Fibroblast of lung (primary cell): ENCODE measurements around the gene HVCN1. TPM values are rescaled to one million over a fixed set of nuclear protein-coding genes. Genes with fewer than 3 reads are reported as not detected.

ENCODE experiments used
- DNase-seq, 2 donors: peaks; one replicate each; pipeline versions ENCODE4 v3.0.0 to v3.0.0-alpha.2; 2010; ENCODE audit warnings: low read depth in 2 of 2
- H2AFZ ChIP-seq: 2 replicates; pipeline ENCODE4 v1.5.1; 2012; ENCODE audit warnings: low read length, control low read depth, inconsistent platforms
- H3K27ac ChIP-seq: 2 replicates; pipeline ENCODE4 v1.5.1; 2011; ENCODE audit warnings: low read length, control low read depth; ENCODE audit not compliant: insufficient read depth
- H3K27me3 ChIP-seq: 2 replicates; pipeline ENCODE4 v1.5.1; 2011; ENCODE audit warnings: mild to moderate bottlenecking, low read length; ENCODE audit not compliant: control insufficient read depth, insufficient read depth
- H3K36me3 ChIP-seq: 2 replicates; pipeline ENCODE4 v1.5.1; 2011; ENCODE audit warnings: low read length; ENCODE audit not compliant: control insufficient read depth, insufficient read depth
- H3K4me1 ChIP-seq: 2 replicates; pipeline ENCODE4 v1.5.1; 2011; ENCODE audit warnings: low read length; ENCODE audit not compliant: control insufficient read depth, insufficient read depth; ENCODE audit errors: extremely low read depth
- H3K4me2 ChIP-seq: 2 replicates; pipeline ENCODE4 v1.5.1; 2011; ENCODE audit warnings: low read length, control low read depth; ENCODE audit not compliant: insufficient read depth; ENCODE audit errors: extremely low read depth
- H3K4me3 ChIP-seq, 4 experiments: fragments of 200-600 bp in 1 of 4; sonication (generic) in 1 of 4; replicated peaks in 1 of 4; 2 replicates each; pipeline ENCODE4 v1.5.1; 2011 to 2016; ENCODE audit warnings: low read length in 4 of 4, low read depth in 3 of 4, mild to moderate bottlenecking in 3 of 4, control low read depth in 2 of 4, inconsistent platforms in 1 of 4, mixed read lengths in 1 of 4; ENCODE audit not compliant: insufficient read depth in 1 of 4; ENCODE audit errors: control extremely low read depth in 1 of 4
- H3K79me2 ChIP-seq: 2 replicates; pipeline ENCODE4 v1.5.1; 2012; ENCODE audit warnings: mild to moderate bottlenecking, low read length, inconsistent platforms; ENCODE audit not compliant: control insufficient read depth, insufficient read depth
- H3K9ac ChIP-seq: 2 replicates; pipeline ENCODE4 v1.5.1; 2011; ENCODE audit warnings: mild to moderate bottlenecking, low read length, control low read depth; ENCODE audit not compliant: insufficient read depth
- H3K9me3 ChIP-seq: 2 replicates; pipeline ENCODE4 v1.5.1; 2012; ENCODE audit warnings: low read depth, low read length; ENCODE audit not compliant: control insufficient read depth, insufficient read depth
- H4K20me1 ChIP-seq: 2 replicates; pipeline ENCODE4 v1.5.1; 2011; ENCODE audit warnings: low read length; ENCODE audit not compliant: control insufficient read depth, insufficient read depth; ENCODE audit errors: extremely low read depth
- CTCF ChIP-seq, 2 donors: IDR thresholded peaks in 1 of 2; conservative IDR thresholded peaks in 1 of 2; 1 replicate in 1 of 2; 2 replicates in 1 of 2; pipeline ENCODE4 v1.5.1; 2011 to 2012; ENCODE audit warnings: low read length in 2 of 2, control low read depth in 1 of 2, inconsistent platforms in 1 of 2, low read depth in 1 of 2, mild to moderate bottlenecking in 1 of 2
- EZH2 ChIP-seq: IDR thresholded peaks from 2 replicates; pipeline ENCODE4 v1.5.1; 2012; ENCODE audit warnings: low read length, control low read depth, mild to moderate bottlenecking; ENCODE audit errors: missing control alignments
- polyA plus RNA-seq, 2 donors: library from polyadenylated mRNA; depleted of rRNA in 1 of 2; stranded (reverse) in 1 of 2; unstranded in 1 of 2; fragments of >200 nt; gene quantifications; 2 replicates each; pipeline ENCODE4 v1.2.1, GENCODE V29; 2011 to 2012; ENCODE audit warnings: missing spikeins in 1 of 2
- total RNA-seq: library from RNA; depleted of rRNA; stranded (reverse); fragments of >200 nt; gene quantifications from 2 replicates; pipeline ENCODE4 v1.2.1, GENCODE V29; 2014

HVCN1 gene
- total and polyA plus RNA-seq, 2 donors (not counting 1 experiment from before 2014, with no cell fraction given), result 3.6 to 7.4 TPM

GRCh38 chr12:110708917-110709316 is 20.0 kb upstream of the HVCN1 start:
- H3K9me3 ChIP-seq, result no peaks in the 10 kb centered on the region
- no peaks in the 10 kb centered on the region for H3K4me1 ChIP-seq
- H3K36me3 ChIP-seq, result no peaks in the 10 kb centered on the region
- H3K79me2 ChIP-seq, result no peaks in the 10 kb centered on the region
- no peak overlapping the region for H3K9ac ChIP-seq
- DNase-seq, result no peak
- no peak overlapping the region for H2AFZ ChIP-seq
- no peak overlapping the region for H3K4me3 ChIP-seq
- TF ChIP-seq CTCF (conservative IDR thresholded peaks at IDR 0.05 in 1 of 2, IDR thresholded peaks at IDR 0.05 in 1 of 2; ENCODE audit: low read depth in 1 of 2, low read length in 2 of 2) (no peak), EZH2 (no peak)
- no peak overlapping the region for H3K27ac ChIP-seq
- H3K27me3 ChIP-seq, result no peaks in the 10 kb centered on the region
- H4K20me1 ChIP-seq, result no peaks in the 10 kb centered on the region
- no peak overlapping the region for H3K4me2 ChIP-seq

- no peak for TF ChIP-seq CTCF (conservative IDR thresholded peaks at IDR 0.05 in 1 of 2, IDR thresholded peaks at IDR 0.05 in 1 of 2; ENCODE audit: low read depth in 1 of 2, low read length in 2 of 2)
- TF ChIP-seq EZH2, result no peak
- H3K79me2 ChIP-seq, result no peaks in the 10 kb centered on the region
- no peak overlapping the region for H3K4me3 ChIP-seq
- H2AFZ ChIP-seq, result no peak overlapping the region
- H3K4me1 ChIP-seq, result no peaks in the 10 kb centered on the region
- H3K36me3 ChIP-seq, result no peaks in the 10 kb centered on the region
- H4K20me1 ChIP-seq, result no peaks in the 10 kb centered on the region
- DNase-seq, result no peak
- H3K9ac ChIP-seq, result no peak overlapping the region
- no peaks in the 10 kb centered on the region for H3K27me3 ChIP-seq
- H3K4me2 ChIP-seq, result no peak overlapping the region
- H3K9me3 ChIP-seq, result no peaks in the 10 kb centered on the region
- no peak overlapping the region for H3K27ac ChIP-seq
These were observed 16.4 kb upstream of the HVCN1 start for GRCh38 chr12:110705309-110705708.

- Histone ChIP-seq H3K36me3 (no peaks in the 10 kb centered on the region), H3K27me3 (no peaks in the 10 kb centered on the region), H3K4me3 (no peak overlapping the region), H3K9ac (no peak overlapping the region), H3K4me2 (no peak overlapping the region), H3K4me1 (no peaks in the 10 kb centered on the region), H3K9me3 (no peaks in the 10 kb centered on the region), H2AFZ (no peak overlapping the region), H3K27ac (no peak overlapping the region), H3K79me2 (no peaks in the 10 kb centered on the region), H4K20me1 (no peaks in the 10 kb centered on the region)
- no peak for DNase-seq
- TF ChIP-seq EZH2 (no peak), CTCF (conservative IDR thresholded peaks at IDR 0.05 in 1 of 2, IDR thresholded peaks at IDR 0.05 in 1 of 2; ENCODE audit: low read depth in 1 of 2, low read length in 2 of 2) (no peak)
These were observed 15.8 kb upstream of the HVCN1 start for GRCh38 chr12:110704750-110705149.
